Uterus (tissue), 4 donors: Measurements from ENCODE around the gene VPS18. TPM values are rescaled to one million over a fixed set of nuclear protein-coding genes. Genes with fewer than 3 reads are reported as not detected.

Experiments
- DNase-seq, 2 donors: peaks; one replicate each; pipeline ENCODE4 v3.0.0-alpha.2; 2019 to 2020
- H3K27ac ChIP-seq, 2 donors: fragments of 200-600 bp; sonication (generic); 1 replicate in 1 of 2; 2 replicates in 1 of 2; pipeline ENCODE4 v1.5.1; 2016 to 2018
- H3K27me3 ChIP-seq, 2 donors: fragments of 200-600 bp; sonication (generic); one replicate each; pipeline ENCODE4 v1.5.1; 2018 to 2019; ENCODE audit warnings: control low read depth in 1 of 2
- H3K36me3 ChIP-seq, 2 donors: fragments of 200-600 bp; sonication (generic); one replicate each; pipeline ENCODE4 v1.5.1; 2019; ENCODE audit warnings: control low read depth in 1 of 2
- H3K4me1 ChIP-seq, 2 donors: fragments of 200-600 bp; sonication (generic); one replicate each; pipeline ENCODE4 v1.5.1; 2018 to 2019; ENCODE audit warnings: control low read depth in 1 of 2
- H3K4me3 ChIP-seq, 2 donors: fragments of 200-600 bp; sonication (generic); 1 replicate in 1 of 2; 2 replicates in 1 of 2; pipeline ENCODE4 v1.5.1; 2018 to 2019; ENCODE audit warnings: mild to moderate bottlenecking in 1 of 2
- H3K9me3 ChIP-seq, 2 donors: fragments of 200-600 bp; sonication (generic); one replicate each; pipeline ENCODE4 v1.5.1; 2019; ENCODE audit warnings: control low read depth in 1 of 2
- POLR2A ChIP-seq, 2 donors: fragments of 450-650 bp; IDR thresholded peaks; one replicate each; pipeline ENCODE4 v1.6.1; 2016; ENCODE audit warnings: antibody characterized with exemption in 2 of 2, mild to moderate bottlenecking in 1 of 2, moderate library complexity in 1 of 2
- intact Hi-C: fragments of 100-400 bp; cut with DNase I; formaldehyde crosslinking; loops from one replicate; pipeline ENCODE4 v1.15.1; 2023; ENCODE audit warnings: low total_unique reads
- total RNA-seq, 4 donors: library from RNA; depleted of rRNA in 3 of 4; stranded (reverse); fragments of >200 nt in 3 of 4; gene quantifications; one replicate each; pipeline versions ENCODE4 v1.1.0 to v1.2.4, GENCODE V29; 2014 to 2023
- TF ChIP-seq, protein P1 (sequence below), 4 experiments: fragments of 200-600 bp in 2 of 4; fragments of 450-650 bp in 2 of 4; sonication (generic) in 2 of 4; IDR thresholded peaks; one replicate each; pipeline ENCODE4 v1.5.1; 2016 to 2019; ENCODE audit warnings: antibody characterized with exemption in 4 of 4, mild to moderate bottlenecking in 2 of 4, moderate library complexity in 1 of 4
- donor health status: DM: yes; HTN: yes; CAD: no.

VPS18 gene
- total RNA-seq, 4 donors from 2014 or later = 3.8 to 33.3 (median 17.3) TPM

DNA sequence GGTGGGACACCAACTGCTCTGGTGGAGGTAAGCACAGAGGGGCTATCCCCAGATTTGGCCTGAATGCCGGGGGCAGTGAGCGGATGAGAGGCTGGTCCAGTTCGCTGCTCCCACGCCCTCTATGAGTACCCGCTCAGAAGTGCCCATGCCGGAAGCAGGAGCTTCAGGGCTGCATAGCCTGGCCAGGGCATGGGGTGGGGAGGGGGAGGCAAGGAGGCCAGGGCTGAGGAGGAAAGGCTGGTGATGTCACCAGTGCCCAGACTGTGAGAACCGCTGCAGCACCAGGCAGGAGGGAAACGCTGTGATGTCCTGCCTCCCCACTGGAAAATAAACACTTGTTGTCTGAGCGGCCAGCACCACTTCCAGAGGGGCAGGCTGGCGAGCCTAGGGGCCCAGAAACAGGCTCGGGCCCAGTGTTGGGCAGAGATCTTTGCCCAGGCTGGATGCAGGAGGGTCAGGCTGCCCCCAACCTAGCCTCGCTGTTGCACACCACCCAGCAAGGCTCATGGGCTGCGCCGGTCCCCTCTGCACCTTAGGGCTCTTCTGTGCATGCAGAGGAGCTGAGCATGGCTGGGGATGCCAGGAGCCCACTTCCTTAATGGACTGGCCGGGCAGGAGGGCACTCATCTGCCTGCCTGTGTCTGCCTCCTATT lies 24.0 kb downstream of the VPS18 start:
- H3K27me3 ChIP-seq = no peaks in the 10 kb centered on the region
- no peak overlapping the region for H3K4me3 ChIP-seq
- H3K9me3 ChIP-seq = no peaks in the 10 kb centered on the region
- peak overlapping the region; percentile 1 to 20 for H3K27ac ChIP-seq
- intact Hi-C loops = no loop called here
- no peaks in the 10 kb centered on the region for H3K36me3 ChIP-seq
- no peak for DNase-seq
- TF ChIP-seq, protein P1, sequence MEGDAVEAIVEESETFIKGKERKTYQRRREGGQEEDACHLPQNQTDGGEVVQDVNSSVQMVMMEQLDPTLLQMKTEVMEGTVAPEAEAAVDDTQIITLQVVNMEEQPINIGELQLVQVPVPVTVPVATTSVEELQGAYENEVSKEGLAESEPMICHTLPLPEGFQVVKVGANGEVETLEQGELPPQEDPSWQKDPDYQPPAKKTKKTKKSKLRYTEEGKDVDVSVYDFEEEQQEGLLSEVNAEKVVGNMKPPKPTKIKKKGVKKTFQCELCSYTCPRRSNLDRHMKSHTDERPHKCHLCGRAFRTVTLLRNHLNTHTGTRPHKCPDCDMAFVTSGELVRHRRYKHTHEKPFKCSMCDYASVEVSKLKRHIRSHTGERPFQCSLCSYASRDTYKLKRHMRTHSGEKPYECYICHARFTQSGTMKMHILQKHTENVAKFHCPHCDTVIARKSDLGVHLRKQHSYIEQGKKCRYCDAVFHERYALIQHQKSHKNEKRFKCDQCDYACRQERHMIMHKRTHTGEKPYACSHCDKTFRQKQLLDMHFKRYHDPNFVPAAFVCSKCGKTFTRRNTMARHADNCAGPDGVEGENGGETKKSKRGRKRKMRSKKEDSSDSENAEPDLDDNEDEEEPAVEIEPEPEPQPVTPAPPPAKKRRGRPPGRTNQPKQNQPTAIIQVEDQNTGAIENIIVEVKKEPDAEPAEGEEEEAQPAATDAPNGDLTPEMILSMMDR (IDR thresholded peaks at IDR 0.05) = no peak
- no peak for TF ChIP-seq POLR2A (IDR thresholded peaks at IDR 0.05)
- no peaks in the 10 kb centered on the region for H3K4me1 ChIP-seq

DNA sequence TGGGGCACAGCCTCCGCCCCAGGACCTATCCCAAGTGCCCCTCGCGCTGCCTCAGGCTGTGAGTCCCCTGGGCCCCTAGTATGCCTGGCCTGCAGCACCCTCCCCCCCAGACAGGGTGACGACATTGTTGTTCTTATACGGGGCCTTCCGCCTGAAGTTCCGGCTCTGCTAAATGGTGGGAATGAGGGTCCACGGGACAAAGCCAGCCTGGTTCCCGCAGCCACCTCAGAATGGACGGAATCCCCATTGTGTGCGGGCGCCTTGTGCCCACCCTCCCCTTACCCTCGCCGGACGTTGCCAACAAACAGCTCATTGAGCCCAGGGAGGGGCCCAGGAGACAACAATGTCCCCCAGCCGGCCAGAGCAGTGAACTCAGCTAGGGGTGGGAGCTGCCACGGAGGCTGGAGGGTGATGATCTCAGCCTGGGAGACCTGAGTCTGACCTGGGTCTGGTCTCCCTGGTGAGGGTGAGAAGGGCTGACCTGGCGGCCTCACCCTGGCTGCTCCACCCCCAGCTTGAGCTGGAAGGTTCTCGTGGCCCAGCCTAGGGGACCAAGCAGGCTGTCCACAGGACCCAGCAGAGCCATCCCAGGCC lies 24.6 kb downstream of the VPS18 start:
- intact Hi-C loops = no loop called here
- no peaks in the 10 kb centered on the region for H3K9me3 ChIP-seq
- no peaks in the 10 kb centered on the region for H3K4me1 ChIP-seq
- no peak for TF ChIP-seq POLR2A (IDR thresholded peaks at IDR 0.05)
- TF ChIP-seq, protein P1 (IDR thresholded peaks at IDR 0.05) = no peak
- H3K4me3 ChIP-seq = no peak overlapping the region
- H3K27me3 ChIP-seq = no peaks in the 10 kb centered on the region
- no peak for DNase-seq
- peak overlapping the region in 1 of 2 donors; percentile 20 for H3K27ac ChIP-seq
- no peaks in the 10 kb centered on the region for H3K36me3 ChIP-seq

DNA sequence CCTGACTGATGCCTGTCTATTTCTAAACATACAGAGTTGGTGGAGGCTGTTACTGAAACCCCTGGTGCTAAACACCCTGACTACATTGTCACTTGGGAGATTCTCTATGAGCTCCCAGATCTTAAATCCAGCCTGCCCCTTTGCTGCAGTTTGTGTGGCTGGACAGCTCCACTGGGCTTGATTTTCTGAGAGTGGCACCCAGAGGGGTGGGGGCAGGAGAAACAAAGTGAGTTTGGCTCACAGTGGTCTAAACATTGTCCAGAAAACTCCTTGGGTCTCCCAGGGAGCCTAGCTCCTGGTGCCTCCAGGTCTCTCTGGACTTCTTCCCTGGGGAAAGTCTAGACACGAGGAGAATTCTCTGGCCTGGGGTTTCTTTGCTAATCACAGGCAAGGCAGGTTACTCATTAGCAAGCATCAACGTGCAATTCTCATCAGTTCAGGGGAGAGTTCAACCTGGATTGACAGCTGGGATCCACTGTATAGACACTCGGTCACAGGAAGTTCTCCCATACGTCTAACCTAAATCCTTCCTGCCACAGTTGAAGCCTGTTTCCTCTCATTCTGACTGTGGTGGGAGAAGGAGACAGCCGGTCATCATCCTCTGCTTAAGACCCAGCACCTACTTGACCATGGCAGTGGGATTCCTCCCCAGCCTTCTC lies 27.8 kb downstream of the VPS18 start:
- peaks cover 0 to 7% of the 10 kb centered on the region in 2 donors for H3K4me1 ChIP-seq
- H3K36me3 ChIP-seq = no peaks in the 10 kb centered on the region
- TF ChIP-seq, protein P1 (IDR thresholded peaks at IDR 0.05) = no peak
- TF ChIP-seq POLR2A (IDR thresholded peaks at IDR 0.05) = no peak
- no peak overlapping the region for H3K27ac ChIP-seq
- H3K4me3 ChIP-seq = no peak overlapping the region
- no peak for DNase-seq
- intact Hi-C loops = no loop called here
- H3K9me3 ChIP-seq = no peaks in the 10 kb centered on the region
- peaks cover 0 to 6% of the 10 kb centered on the region in 2 donors for H3K27me3 ChIP-seq

DNA sequence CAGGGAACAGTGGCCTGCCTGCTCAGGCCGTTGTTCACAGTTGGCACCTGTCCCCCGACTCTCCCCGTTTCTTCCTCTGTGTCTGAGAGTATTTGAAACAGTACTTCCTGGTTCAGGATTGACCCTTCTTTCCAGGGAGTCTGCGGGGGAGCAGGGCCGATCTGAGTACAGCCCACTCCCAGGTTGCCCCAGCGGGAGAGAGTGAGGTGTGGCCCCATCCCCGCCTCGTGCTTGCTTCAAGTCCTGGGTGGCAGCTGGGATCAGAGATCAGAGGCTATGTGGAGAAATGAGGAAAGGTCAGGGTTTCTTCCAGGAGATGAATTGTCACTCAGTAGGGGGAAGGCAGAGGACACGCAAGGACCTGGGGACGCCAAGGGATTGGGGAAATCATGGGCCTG lies 28.4 kb downstream of the VPS18 start:
- intact Hi-C loops = no loop called here
- TF ChIP-seq POLR2A (IDR thresholded peaks at IDR 0.05) = no peak
- TF ChIP-seq, protein P1 (IDR thresholded peaks at IDR 0.05) = no peak
- Histone ChIP-seq H3K9me3 (no peaks in the 10 kb centered on the region), H3K36me3 (no peaks in the 10 kb centered on the region), H3K27ac (no peak overlapping the region), H3K27me3 (peaks cover 0 to 6% of the 10 kb centered on the region in 2 donors), H3K4me3 (no peak overlapping the region), H3K4me1 (peaks cover 0 to 7% of the 10 kb centered on the region in 2 donors)
- no peak for DNase-seq

DNA sequence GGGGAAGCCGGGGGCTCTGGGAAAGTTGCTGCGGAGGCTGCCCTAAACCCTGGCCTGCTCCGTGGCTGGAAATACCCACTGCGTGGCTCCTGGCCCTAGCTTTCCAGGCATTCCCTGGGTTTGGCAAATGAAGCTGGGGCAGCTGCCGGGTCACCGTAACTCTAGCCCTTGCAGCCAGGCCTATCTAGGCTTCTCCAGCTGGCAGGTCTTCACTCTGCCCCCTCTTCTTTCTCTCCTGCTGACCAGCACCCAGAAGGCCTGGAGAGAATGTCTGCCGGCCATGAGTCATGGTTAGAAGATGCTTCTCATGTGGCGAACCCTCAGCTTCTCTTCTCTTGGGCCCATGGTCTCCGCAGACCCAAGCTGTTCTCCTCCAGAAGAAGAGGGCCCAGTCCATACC lies 29.3 kb downstream of the VPS18 start:
- TF ChIP-seq POLR2A (IDR thresholded peaks at IDR 0.05) = no peak
- TF ChIP-seq, protein P1 (IDR thresholded peaks at IDR 0.05) = no peak
- Histone ChIP-seq H3K9me3 (no peaks in the 10 kb centered on the region), H3K4me3 (no peak overlapping the region), H3K27me3 (peaks cover 0 to 14% of the 10 kb centered on the region in 2 donors), H3K4me1 (peaks cover 0 to 15% of the 10 kb centered on the region in 2 donors), H3K36me3 (no peaks in the 10 kb centered on the region), H3K27ac (no peak overlapping the region)
- DNase-seq = no peak
- intact Hi-C loops = no loop called here
